HG03565 (cell line): Measurements from ENCODE around the gene ANKIB1.

ENCODE experiments used
- ATAC-seq: cut with Tn5 transposase; IDR thresholded peaks from one replicate; pipeline ENCODE4 v1.9.1; 2021; ENCODE audit warnings: mild to moderate bottlenecking, moderate library complexity; ENCODE audit not compliant: unreplicated experiment

The ANKIB1 gene

GRCh38 chr7:92446869-92447344 lies 201.1 kb downstream of the ANKIB1 start:
- no peak for ATAC-seq

- peak; percentile 79 for ATAC-seq
Measured at GRCh38 chr7:92447345-92448204, 201.8 kb downstream of the ANKIB1 start, which contains the start of gene GATAD1. Gene GATAD1 (plus strand): TSS chr7:92447482. CDS start chr7:92447730, 248 bp downstream.

- peak; percentile 28 for ATAC-seq
Measured at GRCh38 chr7:92448205-92448747, 202.5 kb downstream of the ANKIB1 start.
